Esophagus squamous epithelium (tissue), 5 donors: ENCODE results near the gene RDH5. TPM values are rescaled to one million over a fixed set of nuclear protein-coding genes. Genes with fewer than 3 reads are reported as not detected.

Experiments used
- DNase-seq: peaks from one replicate; lab custom pipeline; 2025; lab: John Stamatoyannopoulos, UW
- H3K27ac ChIP-seq, 4 donors: fragments of 200-600 bp; sonication (generic); one replicate each; pipeline ENCODE4 v1.5.1; 2016 to 2019; ENCODE audit warnings: mild to moderate bottlenecking in 1 of 4
- H3K27me3 ChIP-seq, 4 donors: fragments of 200-600 bp; sonication (generic); 1 replicate in 3 of 4; 2 replicates in 1 of 4; pipeline versions ENCODE4 v1.5.1 to v1.6.0; 2017 to 2021; ENCODE audit warnings: antibody characterized with exemption in 1 of 4
- H3K36me3 ChIP-seq, 3 donors: fragments of 200-600 bp; sonication (generic); one replicate each; pipeline ENCODE4 v1.5.1; 2016 to 2019
- H3K4me1 ChIP-seq, 3 donors: fragments of 200-600 bp; sonication (generic); one replicate each; pipeline ENCODE4 v1.5.1; 2017 to 2019
- H3K4me3 ChIP-seq, 4 donors: fragments of 200-600 bp; sonication (generic); 1 replicate in 3 of 4; 2 replicates in 1 of 4; pipeline ENCODE4 v1.5.1; 2016 to 2019; ENCODE audit warnings: mild to moderate bottlenecking in 2 of 4, moderate library complexity in 1 of 4
- H3K9me3 ChIP-seq, 3 donors: fragments of 200-600 bp; sonication (generic); one replicate each; pipeline ENCODE4 v1.5.1; 2016 to 2019
- CTCF ChIP-seq, 6 experiments: fragments of 450-650 bp in 4 of 6; fragments of 200-600 bp in 2 of 6; sonication (generic) in 2 of 6; IDR thresholded peaks; one replicate each; pipeline ENCODE4 v1.5.1; 2016 to 2019; ENCODE audit warnings: antibody characterized with exemption in 6 of 6, mild to moderate bottlenecking in 4 of 6, moderate library complexity in 4 of 6
- POLR2A ChIP-seq, 4 donors: fragments of 450-650 bp; IDR thresholded peaks; one replicate each; pipeline ENCODE4 v1.6.1; 2017; ENCODE audit warnings: antibody characterized with exemption in 4 of 4, mild to moderate bottlenecking in 4 of 4, moderate library complexity in 3 of 4
- WGBS, 2 donors: methylation state at CpG; one replicate each; pipeline ENCODE4 v1.1.5; 2018; 5-methylcytosine and 5-hydroxymethylcytosine counted together
- intact Hi-C: fragments of 100-400 bp; cut with DNase I; formaldehyde crosslinking; loops from one replicate; pipeline ENCODE4 v1.15.0; 2022
- total RNA-seq, 4 donors: library from RNA; depleted of rRNA; stranded (reverse); fragments of >200 nt; gene quantifications; one replicate each; pipeline ENCODE4 v1.1.0, GENCODE V29; 2016
- donor health status: DM: yes; HTN: yes; CAD: no.

Gene RDH5
- total RNA-seq, 4 donors from 2014 or later, result 1.3 to 13.5 (median 4.1) TPM

DNA sequence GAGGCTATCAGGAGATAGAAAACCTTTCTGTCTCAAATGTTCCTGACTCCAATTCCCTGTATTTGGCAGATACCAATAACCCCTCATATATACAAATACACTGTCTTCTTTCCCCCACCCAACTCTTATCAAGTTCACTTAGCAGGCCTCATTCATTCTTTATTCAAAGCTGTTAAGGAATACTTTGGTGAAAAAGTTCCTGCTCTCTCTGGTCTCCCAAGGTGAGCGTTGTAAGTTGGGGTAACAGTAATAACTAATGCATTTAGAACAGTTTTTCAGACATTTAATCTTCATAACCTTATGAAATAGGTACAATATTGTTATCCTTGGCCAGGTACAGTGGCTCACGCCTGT lies 18.8 kb downstream of the RDH5 start:
- DNase-seq, result no peak
- H3K4me3 ChIP-seq, result peak overlapping the region in 3 of 4 donors; percentile 55 to 66 (median 57)
- peaks cover 23 to 41% (median 29%) of the 10 kb centered on the region in 3 donors for H3K4me1 ChIP-seq
- H3K27me3 ChIP-seq, result peaks cover 0 to 9% (median 0%) of the 10 kb centered on the region in 4 donors
- intact Hi-C loops, result no loop called here
- 59 to 72% methylated on average over 1 to 2 of the region's 2 CpGs for WGBS, 2 donors
- no peak for TF ChIP-seq POLR2A (IDR thresholded peaks at IDR 0.05)
- TF ChIP-seq CTCF (IDR thresholded peaks at IDR 0.05), result no peak
- peak overlapping the region in 1 of 4 donors; percentile 85 for H3K27ac ChIP-seq
- H3K36me3 ChIP-seq, result no peaks in the 10 kb centered on the region
- no peaks in the 10 kb centered on the region for H3K9me3 ChIP-seq

- H3K9me3 ChIP-seq, result no peaks in the 10 kb centered on the region
- H3K27ac ChIP-seq, result peak overlapping the region in 3 of 4 donors; percentile 60 to 89 (median 77)
- no peak for TF ChIP-seq POLR2A (IDR thresholded peaks at IDR 0.05)
- no peak for TF ChIP-seq CTCF (IDR thresholded peaks at IDR 0.05)
- H3K4me3 ChIP-seq, result peak overlapping the region in 1 of 4 donors; percentile 82
- WGBS, 2 donors, result 18 to 30% methylated on average over 3 of the region's 3 CpGs
- no peaks in the 10 kb centered on the region for H3K36me3 ChIP-seq
- DNase-seq, result no peak
- peaks cover 27 to 56% (median 32%) of the 10 kb centered on the region in 3 donors for H3K4me1 ChIP-seq
- intact Hi-C loops, result loop anchor here (5.0 kb wide), 1 partner anchor 200 kb away; no protein-coding TSS in a partner anchor
- H3K27me3 ChIP-seq, result peaks cover 0 to 16% (median 0%) of the 10 kb centered on the region in 4 donors
These were observed 21.9 kb downstream of the RDH5 start for GRCh38 chr12:55741931-55742680.

DNA sequence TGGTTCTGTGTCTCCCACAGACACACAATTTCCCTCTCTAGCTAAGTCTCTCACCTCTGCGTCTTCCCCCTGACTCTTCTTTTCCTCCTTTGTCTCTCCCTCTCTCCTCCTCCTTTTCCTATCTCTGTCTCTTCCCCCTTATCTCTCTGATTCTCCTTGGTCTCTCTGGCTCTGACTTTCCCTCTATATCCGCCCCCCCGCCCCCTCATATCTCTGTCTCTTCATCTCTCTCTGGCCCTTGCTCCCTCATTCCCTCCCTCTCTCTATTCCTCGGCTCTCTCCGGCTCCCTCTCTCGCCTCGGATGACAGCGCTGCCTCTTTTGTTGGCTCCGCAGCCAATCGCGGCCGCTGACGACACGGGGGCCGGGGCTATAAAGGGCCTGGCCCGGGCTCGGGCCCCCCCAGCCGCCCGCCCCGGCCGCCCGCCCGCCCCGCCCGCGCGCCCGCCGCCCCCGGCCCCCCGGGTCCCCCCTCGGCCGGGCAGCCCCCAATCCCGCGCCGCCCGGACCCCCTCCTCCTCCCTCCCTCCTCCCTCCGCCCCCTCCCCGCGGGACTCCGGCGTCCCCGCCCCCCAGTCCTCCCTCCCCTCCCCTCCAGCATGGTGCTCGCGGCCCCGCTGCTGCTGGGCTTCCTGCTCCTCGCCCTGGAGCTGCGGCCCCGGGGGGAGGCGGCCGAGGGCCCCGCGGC lies 22.7 kb downstream of the RDH5 start, which contains the start of gene GDF11:
GDF11 (plus strand) TSS at position 404 of the 687 bp plus-strand sequence; CDS start at position 599, 195 bp downstream.
- TF ChIP-seq CTCF (IDR thresholded peaks at IDR 0.05) (peak in 1 of 6 experiments; percentile 7), POLR2A (IDR thresholded peaks at IDR 0.05) (peak in 2 of 4 donors; percentile 16 to 65)
- Histone ChIP-seq H3K9me3 (no peaks in the 10 kb centered on the region), H3K36me3 (no peaks in the 10 kb centered on the region), H3K27me3 (peaks cover 0 to 16% (median 0%) of the 10 kb centered on the region in 4 donors), H3K4me1 (peaks cover 20 to 49% (median 25%) of the 10 kb centered on the region in 3 donors), H3K4me3 (peak within 1 kb of the TSS; percentile 36 to 82 (median 62)), H3K27ac (peak within 1 kb of the TSS; percentile 18 to 89 (median 70))
- intact Hi-C loops, result loop anchor here (5.0 kb wide), 1 partner anchor 199 kb away; no protein-coding TSS in a partner anchor
- DNase-seq, result no peak
- 0% methylated on average over 5 to 10 of the region's 53 CpGs for WGBS, 2 donors

- Histone ChIP-seq H3K4me1 (peaks cover 13 to 41% (median 20%) of the 10 kb centered on the region in 3 donors), H3K9me3 (no peaks in the 10 kb centered on the region), H3K27ac (peak overlapping the region; percentile 13 to 89 (median 70)), H3K27me3 (peaks cover 0 to 16% (median 0%) of the 10 kb centered on the region in 4 donors), H3K36me3 (peaks cover 0 to 2% (median 0%) of the 10 kb centered on the region in 3 donors), H3K4me3 (peak overlapping the region; percentile 36 to 82 (median 62))
- 2 to 5% methylated on average over 12 to 23 of the region's 73 CpGs for WGBS, 2 donors
- no peak for DNase-seq
- intact Hi-C loops, result loop anchor here (5.0 kb wide), 1 partner anchor 199 kb away; no protein-coding TSS in a partner anchor
- TF ChIP-seq CTCF (IDR thresholded peaks at IDR 0.05), result peak in 2 of 6 experiments; percentile 9 to 12
- TF ChIP-seq POLR2A (IDR thresholded peaks at IDR 0.05), result no peak
These were observed 23.5 kb downstream of the RDH5 start for GRCh38 chr12:55743406-55744339.
